GM23248 (cell line): ENCODE data around the gene TGFB3.

Source experiments
- EZH2 ChIP-seq: fragments of 200-600 bp; sonication (generic); IDR thresholded peaks from 2 replicates; pipeline ENCODE4 v1.6.1; 2018; ENCODE audit warnings: antibody characterized with exemption, mild to moderate bottlenecking; ENCODE audit not compliant: insufficient read depth, poor library complexity, severe bottlenecking
- EZH2phosphoT487 ChIP-seq: fragments of 200-600 bp; sonication (generic); IDR thresholded peaks from 2 replicates; pipeline ENCODE4 v1.6.1; 2018; ENCODE audit warnings: antibody characterized with exemption, moderate library complexity, mild to moderate bottlenecking, low read depth; ENCODE audit not compliant: insufficient read depth

DNA sequence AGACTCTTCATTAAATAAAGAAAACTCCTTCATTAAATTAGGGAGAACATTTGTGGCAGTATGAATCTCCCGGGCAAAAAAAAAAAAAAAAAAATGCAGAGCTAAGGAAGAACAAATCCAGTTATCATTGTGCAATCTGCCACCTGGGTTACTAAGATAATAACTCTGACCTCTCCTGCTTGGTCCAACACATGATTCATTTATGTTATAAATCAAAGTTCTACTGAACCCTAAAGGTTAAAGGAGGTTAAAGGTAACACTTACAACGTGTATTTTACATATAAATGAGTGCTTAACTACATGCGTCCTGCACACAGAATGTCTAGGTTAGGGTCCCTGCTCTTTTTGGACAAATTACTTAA lies 4.2 kb downstream of the TGFB3 start:
- TF ChIP-seq EZH2: no peak
- TF ChIP-seq EZH2phosphoT487: no peak
